SK-N-DZ (cell line): ENCODE measurements around the gene PLOD3.

Experiments used
- DNase-seq: peaks from one replicate; pipeline ENCODE4 v3.0.0-alpha.2; 2015; ENCODE audit warnings: low spot score

The PLOD3 gene

DNA sequence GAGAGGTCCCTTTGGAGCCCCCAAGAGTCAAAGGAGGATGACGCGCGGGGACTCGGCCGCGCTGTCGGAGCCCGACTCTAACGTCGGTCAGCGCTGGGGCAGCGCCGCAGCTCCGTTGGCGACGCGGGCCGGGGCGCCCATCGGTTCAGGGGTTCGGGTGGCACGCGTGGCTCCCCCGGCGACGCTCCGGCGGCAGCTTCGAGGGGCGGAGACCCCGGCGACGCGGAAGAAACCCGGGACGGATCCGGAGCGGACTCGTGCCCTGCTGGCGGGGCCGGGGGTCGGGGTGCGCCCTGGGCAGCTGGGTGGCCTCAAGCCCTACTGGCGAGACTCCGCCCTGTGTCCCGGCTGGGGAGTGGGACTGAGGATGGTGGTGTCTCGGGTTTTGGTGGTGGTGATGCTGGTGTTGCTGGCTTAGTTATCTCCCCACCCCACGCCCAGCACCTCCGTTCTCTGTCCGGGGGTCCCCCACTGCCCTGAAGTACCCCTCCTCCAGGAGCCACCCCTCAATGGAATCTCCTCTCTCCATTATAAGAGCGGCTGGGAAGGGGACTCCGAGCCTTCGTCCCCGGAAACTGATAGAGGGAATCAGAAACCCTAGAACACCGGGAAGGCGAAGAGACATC is 37.1 kb downstream of the PLOD3 start, which contains the start of gene NAT16:
Gene NAT16 (minus strand): TSS at position 164 of the 626 bp plus-strand sequence. CDS start 5,486 bp downstream, outside the sequence.
- DNase-seq, result no peak

DNA sequence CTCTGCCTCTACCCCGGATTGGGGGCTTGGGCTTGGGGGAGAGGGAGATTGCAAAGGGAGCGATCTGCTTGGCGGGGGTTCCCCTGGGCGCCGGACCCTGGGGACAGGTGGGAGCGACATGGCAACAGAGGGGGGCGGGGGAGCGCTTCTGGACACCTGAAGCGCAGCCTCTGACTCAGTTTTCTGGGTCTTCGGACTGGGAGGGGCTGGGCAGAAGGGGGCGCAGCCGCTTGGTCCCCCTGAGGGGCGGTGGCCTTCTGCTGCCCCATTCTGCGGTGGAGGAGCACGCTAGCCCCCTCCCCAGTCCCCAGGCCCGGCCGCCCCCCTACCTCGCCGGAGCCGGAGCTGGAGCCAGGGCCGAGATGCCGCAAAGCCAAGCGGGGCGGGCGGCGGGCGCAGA is 37.7 kb downstream of the PLOD3 start:
- no peak for DNase-seq

DNA sequence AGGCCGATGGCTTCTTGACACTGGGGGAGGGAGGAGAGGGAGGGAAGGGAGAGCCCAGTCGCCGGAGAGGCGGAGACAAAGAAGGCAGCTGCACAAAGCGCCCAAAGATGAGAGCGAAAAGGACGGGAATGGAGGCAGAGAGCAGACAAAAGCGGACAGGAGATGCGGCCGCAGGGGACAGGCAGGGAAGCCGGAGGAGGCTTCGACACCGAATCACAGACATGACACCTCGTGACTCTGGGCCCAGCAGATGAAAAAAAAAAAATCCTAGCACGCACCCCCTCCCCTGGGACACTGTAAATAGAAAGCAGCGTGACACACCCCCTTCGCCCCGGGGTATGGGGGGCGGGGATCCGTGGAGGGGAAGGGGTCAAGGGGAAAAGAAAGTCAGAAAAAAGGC is 38.3 kb downstream of the PLOD3 start:
- no peak for DNase-seq

DNA sequence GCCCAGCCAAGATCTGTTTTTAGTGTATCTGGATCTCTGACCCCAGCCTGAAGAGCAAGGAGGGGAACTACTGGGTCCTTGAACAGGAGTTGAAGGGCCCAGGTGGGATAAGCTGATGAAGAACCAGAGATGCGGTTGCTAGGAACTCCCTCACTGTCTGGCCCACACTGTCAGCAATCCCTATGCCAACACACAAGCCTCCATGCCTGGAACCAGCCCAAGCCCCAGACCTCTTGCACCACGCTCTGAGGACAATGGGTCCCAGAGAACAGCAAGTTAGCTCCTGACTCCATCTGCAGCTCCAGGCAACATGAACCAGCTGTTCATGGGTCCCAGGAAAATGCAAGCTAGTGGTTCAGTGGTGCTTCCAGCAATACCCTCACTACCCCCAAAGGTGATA is 39.7 kb downstream of the PLOD3 start:
- no peak for DNase-seq

DNA sequence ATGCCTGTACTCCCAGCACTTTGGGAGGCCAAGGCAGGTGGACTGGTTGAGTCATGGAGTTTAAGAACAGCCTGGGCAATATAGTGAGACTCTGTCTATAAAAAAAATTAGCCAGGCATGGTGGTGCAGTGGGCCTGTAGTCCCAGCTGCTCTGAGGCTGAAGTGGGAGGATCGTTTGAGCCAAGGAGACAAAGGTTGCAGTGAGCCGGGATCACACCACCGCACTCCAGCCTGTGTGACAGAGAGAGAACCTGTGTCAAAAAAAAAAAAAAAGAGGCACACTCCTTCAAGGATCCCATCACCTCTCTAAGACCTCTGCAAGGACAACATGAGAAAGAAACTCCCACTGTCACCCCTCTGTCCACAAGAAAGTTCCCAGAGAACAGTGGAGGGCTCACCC is 41.7 kb downstream of the PLOD3 start:
- DNase-seq, result no peak

DNA sequence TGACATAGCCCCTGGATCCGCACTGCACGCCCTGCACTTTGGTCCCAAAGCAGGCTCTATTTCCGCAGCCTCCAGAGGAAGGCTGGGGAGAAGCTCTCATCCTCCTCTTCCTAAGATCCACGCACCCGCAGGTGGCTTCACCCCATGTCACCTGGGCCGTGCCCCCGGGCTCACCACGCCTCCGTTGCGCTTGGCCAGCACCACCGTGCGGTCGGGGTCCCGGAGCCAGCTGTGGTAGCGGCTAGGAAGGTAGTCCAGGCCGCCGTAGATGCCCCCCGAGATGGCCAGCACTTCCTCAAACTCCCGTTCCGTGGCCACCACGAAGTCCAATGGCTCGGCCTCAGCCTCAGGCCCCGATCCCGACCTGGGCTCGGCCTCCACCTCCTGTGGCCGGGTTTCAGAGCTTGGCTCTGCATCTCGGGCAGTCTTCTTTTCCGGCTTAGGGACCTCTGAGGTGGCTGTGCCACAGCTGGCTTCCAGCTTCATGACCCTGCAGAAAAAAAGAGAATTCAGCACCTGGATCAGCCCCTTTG is 43.0 kb downstream of the PLOD3 start:
- no peak for DNase-seq

DNA sequence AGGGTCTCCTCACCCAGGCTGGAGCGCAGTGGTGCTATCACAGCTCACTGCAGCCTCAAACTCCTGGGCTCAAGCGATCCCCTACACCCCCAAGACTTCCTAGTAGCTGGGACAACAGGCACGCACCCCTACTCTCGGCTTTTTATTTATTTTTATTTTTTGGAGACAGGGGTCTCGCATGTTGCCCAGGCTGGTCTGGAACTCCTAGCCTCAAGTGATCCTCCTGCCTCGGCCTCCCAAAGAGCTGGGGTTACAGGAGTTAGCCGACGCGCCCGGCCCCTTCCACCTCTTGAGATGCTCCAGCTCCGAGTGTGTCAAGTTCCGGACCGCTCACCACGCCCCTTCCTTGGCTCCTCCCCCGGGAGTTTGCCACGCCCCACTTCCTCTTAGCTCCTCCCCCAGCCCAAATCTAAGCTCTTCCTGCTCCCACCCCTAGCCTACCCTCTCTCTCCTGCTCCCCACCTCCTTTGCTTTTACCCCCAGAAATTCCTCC is 43.6 kb downstream of the PLOD3 start:
- DNase-seq, result no peak

DNA sequence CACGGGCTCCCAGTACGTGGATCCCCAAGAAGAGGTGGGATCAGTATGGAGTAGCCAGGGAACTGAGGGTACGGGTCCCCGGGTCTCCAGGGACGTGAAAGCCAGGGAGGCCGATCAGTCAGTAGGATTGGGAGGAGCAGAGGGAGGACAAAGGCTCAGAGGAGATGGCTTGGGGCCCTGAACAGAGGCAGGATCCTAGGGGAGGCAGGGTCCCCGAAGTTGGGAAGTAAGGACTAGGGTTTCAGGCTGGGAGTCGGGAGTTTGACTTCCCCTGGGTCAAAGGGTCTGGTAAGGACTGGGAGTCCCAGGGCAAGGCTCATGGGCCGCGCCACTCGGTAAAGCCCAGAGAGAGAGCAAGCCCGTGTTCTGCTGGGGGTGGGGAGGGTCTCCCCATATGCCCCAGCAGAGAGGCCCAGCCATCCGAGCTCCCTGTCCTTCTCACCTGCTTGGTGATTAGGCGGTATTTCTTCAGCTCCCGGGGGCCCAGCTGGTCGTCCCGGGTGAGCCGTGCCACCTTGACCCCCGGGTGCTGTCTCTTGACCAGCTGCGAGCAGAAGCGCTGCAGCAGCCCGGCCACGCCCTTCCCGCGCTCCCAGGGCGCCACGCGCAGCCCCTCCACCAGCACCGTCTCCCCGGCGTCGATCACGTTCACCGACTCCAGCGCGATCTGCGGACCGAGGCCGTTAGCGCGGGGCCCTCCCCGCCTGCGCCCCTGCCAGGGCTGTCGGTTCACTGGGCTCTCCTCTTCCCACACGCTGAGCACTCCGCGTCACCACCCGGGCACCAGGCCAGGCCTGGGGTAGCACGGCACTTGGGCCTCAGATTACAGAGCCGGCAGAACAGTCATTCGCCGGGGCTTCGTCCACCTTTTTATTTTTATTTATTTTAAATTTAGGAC is 44.3 kb downstream of the PLOD3 start:
- DNase-seq, result no peak

DNA sequence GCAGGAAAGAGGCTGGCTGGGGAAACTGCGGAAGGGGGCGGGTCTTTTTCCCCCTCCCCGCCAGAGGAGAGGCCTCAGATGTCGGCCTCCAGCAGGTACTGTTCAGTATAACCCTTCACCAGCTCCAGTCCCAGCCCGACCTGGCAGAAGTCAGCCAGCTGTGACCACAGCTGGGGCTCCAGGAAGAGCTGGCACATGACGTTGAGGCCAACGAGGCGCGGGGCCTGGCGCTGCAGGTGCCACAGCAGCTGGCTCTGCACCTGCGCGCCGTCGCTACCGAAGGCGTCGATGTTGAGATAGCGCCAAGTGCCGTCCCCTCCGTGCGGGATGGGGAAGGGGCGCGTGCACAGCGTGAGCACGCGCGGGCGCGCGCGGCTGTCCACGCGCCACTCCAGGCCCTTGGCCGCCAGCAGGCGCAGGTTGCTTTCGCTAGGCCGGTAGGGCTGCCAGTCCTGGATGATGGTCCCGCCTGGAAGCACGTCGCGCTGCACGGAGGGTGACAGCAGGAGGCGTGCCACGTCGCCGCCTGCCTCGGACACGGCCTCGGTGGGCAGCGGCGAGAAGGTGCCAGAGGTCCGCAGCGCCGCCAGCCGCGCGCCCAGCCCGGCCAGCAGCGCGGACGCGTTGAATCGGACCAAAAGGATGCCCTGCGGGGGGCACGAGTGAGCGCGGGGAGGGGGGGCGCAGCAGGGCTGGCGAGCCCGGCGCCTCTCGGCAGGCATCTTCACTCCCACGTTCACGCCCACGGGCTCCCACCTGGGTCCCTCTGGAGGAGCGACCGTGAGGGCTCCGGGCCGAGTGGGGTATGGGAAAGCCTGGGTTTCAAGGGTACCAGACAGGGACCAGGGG is 45.2 kb downstream of the PLOD3 start:
- no peak for DNase-seq

DNA sequence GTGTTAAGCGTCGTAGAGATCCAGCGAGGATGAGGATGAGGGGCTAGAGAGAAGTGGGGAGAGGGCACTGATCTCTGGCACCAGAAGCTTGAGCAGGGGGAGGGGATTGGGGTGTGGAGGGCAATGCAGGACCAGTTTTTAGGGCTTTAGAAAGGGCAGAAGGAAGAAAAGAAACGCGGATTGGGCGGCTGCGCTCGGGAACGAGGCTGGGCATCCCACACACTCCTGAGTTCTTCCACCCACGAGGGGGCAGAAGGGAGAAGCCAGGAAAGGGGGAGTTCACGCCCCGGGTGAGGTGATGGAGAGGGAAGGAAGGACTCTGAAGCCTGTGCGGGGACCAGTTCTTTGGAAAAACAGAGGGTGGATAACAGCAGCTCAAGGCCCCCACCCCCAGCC is 45.9 kb downstream of the PLOD3 start:
- DNase-seq, result no peak

DNA sequence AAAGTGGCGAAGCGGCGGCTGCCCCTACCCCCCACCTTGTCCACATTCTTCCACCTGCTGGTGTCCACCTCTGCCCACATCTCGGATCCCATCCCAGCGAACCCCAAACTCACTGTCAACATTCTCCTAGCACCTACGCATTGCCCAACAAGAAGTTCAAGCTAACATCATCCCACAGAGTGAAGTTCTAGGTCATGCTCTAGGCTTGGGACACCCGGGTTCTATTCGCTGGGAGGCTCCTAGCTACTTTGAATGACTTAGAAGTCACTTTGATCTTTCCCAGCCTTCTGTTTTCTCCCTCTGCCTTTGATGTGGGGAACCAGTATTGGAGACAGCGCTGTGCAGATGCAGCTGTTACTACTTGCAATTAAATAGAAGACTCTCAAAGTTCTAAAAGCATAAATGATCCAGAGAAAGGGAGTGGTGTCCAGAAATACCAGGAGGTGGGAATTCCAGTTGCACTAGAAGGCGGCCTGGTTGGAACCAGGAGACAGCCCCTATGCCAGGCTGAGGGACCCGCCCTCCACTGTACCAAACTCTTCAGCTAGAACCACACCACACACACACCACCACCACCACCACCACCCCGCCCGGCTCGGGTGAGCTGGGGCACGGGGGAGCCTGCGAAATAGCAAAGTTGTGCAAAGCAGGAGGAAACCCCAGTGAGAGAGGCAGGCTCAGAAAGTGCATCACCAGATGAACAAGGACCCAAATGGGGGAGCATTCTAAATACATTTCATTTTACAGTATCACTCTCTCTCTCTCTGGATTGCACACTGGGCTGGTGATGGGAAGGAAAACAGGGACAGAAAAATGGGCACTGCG is 46.6 kb downstream of the PLOD3 start:
- DNase-seq, result no peak

DNA sequence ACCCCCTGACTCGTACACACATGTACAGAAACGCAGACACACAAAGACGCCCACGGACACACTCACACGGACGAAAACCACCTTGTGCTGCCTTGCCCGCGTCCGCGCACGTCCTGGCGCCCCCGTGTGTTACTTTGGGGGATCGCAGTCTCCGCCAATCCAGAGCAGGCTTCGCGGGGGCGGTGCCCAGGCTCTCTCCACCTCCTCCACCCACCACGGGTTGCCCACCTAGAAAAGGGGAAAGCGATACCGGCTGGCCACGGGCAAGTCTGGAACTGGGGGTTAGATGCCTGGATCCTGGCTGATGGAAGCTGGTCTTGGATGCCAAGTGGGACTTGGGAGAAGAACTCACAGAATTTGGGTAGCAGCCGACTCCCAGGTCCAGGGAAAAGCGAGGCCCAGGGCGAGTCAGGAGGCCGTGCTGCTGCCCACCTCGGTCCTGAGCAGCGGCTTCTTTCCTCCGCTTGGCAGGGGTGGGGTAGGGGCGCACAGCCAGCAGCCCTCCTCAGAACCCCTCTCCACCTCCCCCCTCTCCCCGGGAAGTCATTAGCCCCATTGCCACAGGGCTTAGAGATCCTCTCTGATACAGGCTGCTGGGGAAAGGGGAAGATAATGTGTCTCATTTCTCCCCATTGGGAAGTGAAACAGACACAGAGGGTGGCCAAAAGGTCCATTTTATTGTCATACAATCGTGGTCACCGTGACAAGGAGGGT is 47.4 kb downstream of the PLOD3 start:
- DNase-seq, result peak; percentile 57

DNA sequence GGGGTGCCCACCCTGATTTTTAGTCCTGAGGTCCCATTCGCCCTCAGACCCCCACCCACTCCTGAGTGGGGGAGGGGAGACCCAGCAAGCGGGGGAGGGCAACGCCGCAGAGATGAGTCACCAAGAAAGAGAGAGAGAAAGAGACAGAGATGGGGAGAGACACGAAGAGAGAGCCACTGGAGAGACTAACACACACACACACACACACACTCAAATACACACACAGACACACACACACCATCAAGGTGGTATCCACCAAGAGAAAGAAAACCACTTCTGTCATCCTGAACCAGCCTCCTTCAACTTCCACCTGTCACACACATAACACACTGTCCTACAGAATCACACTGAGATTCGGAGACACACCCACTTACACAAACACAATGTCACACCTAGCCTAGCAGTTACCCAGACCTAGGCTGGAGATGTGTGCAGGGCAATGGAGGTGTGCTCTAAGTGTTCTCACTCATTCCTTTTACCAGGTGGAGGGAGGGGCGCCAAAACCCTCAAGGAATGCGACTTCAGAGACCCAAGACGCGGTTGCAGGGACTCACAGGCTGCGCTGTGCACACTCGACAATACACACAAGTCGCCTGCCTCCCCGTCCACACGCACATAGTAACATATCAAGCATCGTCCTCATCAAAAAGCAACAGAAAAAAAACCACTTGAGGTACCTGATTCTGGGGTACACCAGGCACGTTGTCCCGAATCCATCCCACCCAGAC is 48.1 kb downstream of the PLOD3 start:
- no peak for DNase-seq

DNA sequence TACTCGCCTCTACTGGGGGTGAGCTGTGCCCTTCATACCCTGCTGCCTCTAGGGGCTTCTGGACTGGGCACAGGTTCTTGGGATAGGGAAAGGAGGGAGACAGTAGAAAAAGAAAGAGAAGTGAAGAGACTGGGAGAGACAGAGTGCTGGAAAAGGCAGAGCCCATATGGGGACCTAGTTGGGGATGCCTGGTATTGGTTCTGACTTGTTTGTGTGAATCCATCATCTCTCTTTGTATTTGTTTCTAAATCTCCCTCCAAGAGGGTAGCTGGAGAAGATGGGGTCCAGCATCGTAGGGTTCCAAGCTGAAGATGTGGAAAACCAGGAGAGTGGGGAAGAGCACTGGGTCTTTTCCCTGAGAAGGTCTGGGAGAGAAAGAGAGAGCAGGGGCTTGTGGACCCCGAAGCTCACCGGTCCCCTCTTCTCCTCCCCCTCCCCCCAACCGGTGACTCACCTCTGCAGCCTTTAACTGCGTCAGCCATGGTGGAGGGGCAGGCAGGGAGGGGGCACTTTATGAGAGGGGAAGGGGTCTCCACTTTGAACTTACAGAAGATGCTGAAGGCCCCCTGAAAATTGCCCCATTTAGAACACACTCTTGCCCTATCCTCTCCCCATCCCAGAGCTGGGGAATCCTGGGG is 48.9 kb downstream of the PLOD3 start:
- no peak for DNase-seq

DNA sequence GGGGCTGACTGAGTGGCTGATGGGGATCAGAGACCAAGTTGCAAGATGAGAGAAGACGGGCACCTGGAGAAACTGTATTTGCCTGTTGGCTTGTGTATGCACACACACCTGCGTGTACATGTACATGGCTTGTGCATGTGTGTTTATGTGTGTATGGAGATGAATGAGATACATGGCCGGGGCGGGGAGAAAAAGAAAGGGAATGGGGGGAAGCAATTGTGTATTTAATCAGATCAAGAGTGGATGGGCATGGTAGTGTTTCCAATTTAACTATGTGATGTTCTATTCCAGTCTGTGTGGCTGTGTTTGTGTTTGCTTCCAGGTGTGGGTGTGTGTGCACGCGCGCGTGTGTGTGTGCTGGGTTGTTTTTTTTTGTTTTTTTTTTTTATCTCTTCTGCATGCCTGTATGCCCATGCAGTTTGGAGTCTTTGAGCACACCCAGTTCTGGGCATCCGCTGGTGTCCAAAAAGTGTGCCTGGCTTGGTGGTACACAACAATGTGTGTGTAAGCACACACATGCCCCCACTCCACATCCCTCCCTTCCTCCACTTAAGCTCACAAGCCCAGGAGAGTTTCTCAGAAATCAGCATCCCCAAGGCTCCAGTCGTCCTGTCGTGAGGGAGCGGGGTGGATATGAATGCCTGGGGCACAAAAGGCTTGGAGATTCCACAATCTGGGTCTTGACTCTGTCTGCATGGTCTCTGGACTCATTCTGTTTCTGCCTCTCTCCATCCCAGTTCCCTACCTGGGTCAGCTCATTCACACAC is 49.6 kb downstream of the PLOD3 start:
- DNase-seq, result no peak

DNA sequence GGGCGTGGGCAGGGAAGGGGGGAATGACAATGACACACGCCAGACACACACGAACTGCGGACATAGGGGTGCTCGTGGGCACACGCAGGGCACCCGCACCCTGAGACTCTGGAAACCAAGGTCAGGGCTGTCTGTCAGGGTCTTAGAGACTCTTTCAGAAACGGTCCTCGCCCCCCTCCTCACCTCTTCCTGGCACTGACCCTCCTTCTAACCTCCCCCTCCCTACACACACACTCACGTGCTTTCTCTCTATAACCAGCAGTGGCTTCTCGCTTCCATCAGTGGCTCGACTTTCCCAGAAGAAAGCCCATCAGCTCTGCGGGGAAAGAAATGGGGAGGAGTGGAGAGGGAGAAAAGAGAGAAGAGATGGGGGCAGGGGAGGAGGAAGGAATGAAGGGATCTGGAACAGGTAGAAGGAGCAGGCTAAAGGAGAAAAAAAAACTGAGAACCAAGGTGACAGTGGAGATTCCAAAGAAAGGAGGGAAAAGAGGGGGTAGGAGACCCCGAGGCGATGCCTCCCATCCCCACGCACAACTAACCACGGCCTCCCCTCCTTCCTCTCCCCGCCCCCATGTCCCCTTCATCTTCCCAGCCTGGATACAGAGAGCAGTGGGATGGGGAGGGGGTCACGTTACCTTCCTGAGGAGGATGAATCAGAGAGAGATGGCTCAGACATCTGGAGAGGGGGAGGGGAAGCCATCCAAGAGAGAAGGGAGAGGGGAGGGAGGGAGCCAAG is 50.3 kb downstream of the PLOD3 start:
- peak; percentile 79 for DNase-seq

DNA sequence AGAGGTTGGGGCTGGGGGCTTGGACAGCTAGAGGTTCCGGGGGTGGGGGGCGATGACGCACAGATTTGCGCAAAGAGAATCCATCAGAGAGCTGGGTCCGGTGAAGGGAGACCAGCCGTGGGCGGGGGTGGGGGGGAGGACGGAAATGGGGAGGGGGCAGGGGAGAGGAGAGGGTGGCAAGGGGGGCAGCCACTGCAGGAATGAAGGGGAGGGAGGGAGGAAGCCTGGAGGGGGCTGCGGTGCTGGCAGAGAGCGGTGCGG is 50.8 kb downstream of the PLOD3 start:
- DNase-seq, result no peak
